22Rv1 (cell line): Measurements from ENCODE around the gene TFDP1.

Source experiments
- CTCF ChIP-seq: fragments of 450-650 bp; IDR thresholded peaks from 2 replicates; pipeline ENCODE4 v1.5.1; 2017; ENCODE audit warnings: mild to moderate bottlenecking
- ZFX ChIP-seq: fragments of 450-650 bp; IDR thresholded peaks from 2 replicates; pipeline ENCODE4 v1.6.1; 2017; ENCODE audit warnings: antibody characterized with exemption, borderline replicate concordance

DNA sequence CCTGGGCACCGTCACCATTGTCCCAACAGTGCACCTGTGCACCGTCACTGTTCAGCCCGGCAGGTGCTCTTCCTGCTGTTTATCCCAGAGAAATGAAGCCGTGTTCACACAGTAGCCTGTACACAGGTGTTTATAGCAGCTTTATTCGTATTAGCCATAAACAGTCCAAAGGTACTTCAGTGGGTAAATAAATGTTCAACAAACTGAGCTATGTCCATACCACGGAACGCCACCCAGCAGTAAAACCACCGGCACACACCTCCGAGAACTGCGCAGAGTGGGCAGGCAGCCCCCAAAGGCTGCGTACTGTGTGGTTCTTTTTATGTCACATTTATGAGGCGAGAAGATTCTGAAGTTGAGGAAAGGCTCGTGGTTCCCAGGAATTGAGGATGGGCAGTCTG, 49.2 kb upstream of the TFDP1 start:
- TF ChIP-seq CTCF (no peak), ZFX (no peak)
